PC-3 (cell line): ENCODE data around the gene FAM20B.

ENCODE experiments used
- CTCF ChIP-seq: fragments of 300-600 bp; sonication (generic); conservative IDR thresholded peaks from 2 replicates; pipeline ENCODE4 v1.5.1; 2017; ENCODE audit warnings: antibody characterized with exemption, low read depth, mild to moderate bottlenecking, low read length
- EZH2 ChIP-seq: fragments of 300-600 bp; sonication (generic); IDR thresholded peaks from one replicate; pipeline ENCODE4 v1.6.1; 2017; ENCODE audit warnings: antibody characterized with exemption, mild to moderate bottlenecking, low read length; ENCODE audit not compliant: unreplicated experiment
- EZH2phosphoT487 ChIP-seq: fragments of 300-600 bp; sonication (generic); IDR thresholded peaks from 2 replicates; pipeline ENCODE4 v1.6.1; 2018; ENCODE audit warnings: mild to moderate bottlenecking, antibody characterized with exemption, low read length, borderline replicate concordance

GRCh38 chr1:179052776-179053175 is 27.1 kb downstream of the FAM20B start:
- no peak for TF ChIP-seq CTCF
- no peak for TF ChIP-seq EZH2phosphoT487
- no peak for TF ChIP-seq EZH2
